ENCODE data around the gene TTLL7.

The TTLL7 gene

DNA sequence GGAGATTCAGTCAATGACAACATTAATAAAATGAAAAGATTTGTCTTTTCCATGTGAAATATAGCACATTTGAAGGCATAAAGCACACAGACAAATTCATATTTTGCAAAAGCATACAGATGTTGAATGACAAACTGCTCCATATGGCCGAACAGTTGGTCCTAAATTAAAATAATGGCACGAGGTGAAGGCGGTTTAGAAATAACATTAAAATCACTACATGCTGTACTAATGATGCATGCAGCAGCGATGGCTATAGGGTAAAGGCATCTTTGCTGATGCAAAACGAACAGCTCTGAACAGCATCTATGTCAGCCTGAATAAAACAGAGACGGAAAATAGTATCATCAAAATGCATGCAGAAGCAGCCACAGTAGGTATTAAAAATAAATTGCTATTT lies 102.6 kb downstream of the TTLL7 start:
- H3K9me3 ChIP-seq (ENCODE audit: insufficient read depth, low read length) = no peaks in the 10 kb centered on the region
- H3K36me3 ChIP-seq (ENCODE audit: low read length) = no peaks in the 10 kb centered on the region
- no peak overlapping the region for H3K27ac ChIP-seq (ENCODE audit: low read depth, low read length)
- H3F3A ChIP-seq (ENCODE audit: insufficient read depth) = no peaks in the 10 kb centered on the region
- H3K79me2 ChIP-seq (ENCODE audit: insufficient read depth, low read length) = no peaks in the 10 kb centered on the region
- H3K9ac ChIP-seq (ENCODE audit: low read length) = no peak overlapping the region
- H3K4me2 ChIP-seq (ENCODE audit: low read depth, low read length, poor library complexity, severe bottlenecking) = no peak overlapping the region
- no peak overlapping the region for H2AFZ ChIP-seq (ENCODE audit: low read depth, low read length, severe bottlenecking)
- H3K4me3 ChIP-seq (ENCODE audit: insufficient read depth, low read length, poor library complexity, severe bottlenecking) = no peak overlapping the region
- H3K9me2 ChIP-seq (replicated peaks; ENCODE audit: insufficient read depth, low read length) = no peaks in the 10 kb centered on the region
- H3K27me3 ChIP-seq (ENCODE audit: low read length) = no peaks in the 10 kb centered on the region
- TF ChIP-seq, protein P1, sequence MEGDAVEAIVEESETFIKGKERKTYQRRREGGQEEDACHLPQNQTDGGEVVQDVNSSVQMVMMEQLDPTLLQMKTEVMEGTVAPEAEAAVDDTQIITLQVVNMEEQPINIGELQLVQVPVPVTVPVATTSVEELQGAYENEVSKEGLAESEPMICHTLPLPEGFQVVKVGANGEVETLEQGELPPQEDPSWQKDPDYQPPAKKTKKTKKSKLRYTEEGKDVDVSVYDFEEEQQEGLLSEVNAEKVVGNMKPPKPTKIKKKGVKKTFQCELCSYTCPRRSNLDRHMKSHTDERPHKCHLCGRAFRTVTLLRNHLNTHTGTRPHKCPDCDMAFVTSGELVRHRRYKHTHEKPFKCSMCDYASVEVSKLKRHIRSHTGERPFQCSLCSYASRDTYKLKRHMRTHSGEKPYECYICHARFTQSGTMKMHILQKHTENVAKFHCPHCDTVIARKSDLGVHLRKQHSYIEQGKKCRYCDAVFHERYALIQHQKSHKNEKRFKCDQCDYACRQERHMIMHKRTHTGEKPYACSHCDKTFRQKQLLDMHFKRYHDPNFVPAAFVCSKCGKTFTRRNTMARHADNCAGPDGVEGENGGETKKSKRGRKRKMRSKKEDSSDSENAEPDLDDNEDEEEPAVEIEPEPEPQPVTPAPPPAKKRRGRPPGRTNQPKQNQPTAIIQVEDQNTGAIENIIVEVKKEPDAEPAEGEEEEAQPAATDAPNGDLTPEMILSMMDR (IDR thresholded peaks at IDR 0.05; ENCODE audit: insufficient read depth, low read length, poor library complexity, severe bottlenecking) = no peak
- no peak for TF ChIP-seq EZH2phosphoT487 (conservative IDR thresholded peaks at IDR 0.05; ENCODE audit: low read length)
- H4K20me1 ChIP-seq (ENCODE audit: low read depth, low read length) = no peaks in the 10 kb centered on the region

GRCh38 chr1:83889707-83890106 lies 109.2 kb downstream of the TTLL7 start:
- TF ChIP-seq EZH2phosphoT487 (conservative IDR thresholded peaks at IDR 0.05; ENCODE audit: low read length) = no peak
- TF ChIP-seq, protein P1 (IDR thresholded peaks at IDR 0.05; ENCODE audit: insufficient read depth, low read length, poor library complexity, severe bottlenecking) = no peak
- no peaks in the 10 kb centered on the region for H3K9me3 ChIP-seq (ENCODE audit: insufficient read depth, low read length)
- H3K9me2 ChIP-seq (replicated peaks; ENCODE audit: insufficient read depth, low read length) = no peaks in the 10 kb centered on the region
- H3K79me2 ChIP-seq (ENCODE audit: insufficient read depth, low read length) = no peaks in the 10 kb centered on the region
- H4K20me1 ChIP-seq (ENCODE audit: low read depth, low read length) = no peaks in the 10 kb centered on the region
- no peaks in the 10 kb centered on the region for H3K27me3 ChIP-seq (ENCODE audit: low read length)
- H3F3A ChIP-seq (ENCODE audit: insufficient read depth) = no peaks in the 10 kb centered on the region
- no peak overlapping the region for H3K4me2 ChIP-seq (ENCODE audit: low read depth, low read length, poor library complexity, severe bottlenecking)
- no peak overlapping the region for H2AFZ ChIP-seq (ENCODE audit: low read depth, low read length, severe bottlenecking)
- no peaks in the 10 kb centered on the region for H3K36me3 ChIP-seq (ENCODE audit: low read length)
- no peak overlapping the region for H3K9ac ChIP-seq (ENCODE audit: low read length)
- H3K4me3 ChIP-seq (ENCODE audit: insufficient read depth, low read length, poor library complexity, severe bottlenecking) = no peak overlapping the region
- H3K27ac ChIP-seq (ENCODE audit: low read depth, low read length) = no peak overlapping the region

GRCh38 chr1:83887483-83887882 lies 111.4 kb downstream of the TTLL7 start:
- H3K27ac ChIP-seq (ENCODE audit: low read depth, low read length) = no peak overlapping the region
- TF ChIP-seq, protein P1 (IDR thresholded peaks at IDR 0.05; ENCODE audit: insufficient read depth, low read length, poor library complexity, severe bottlenecking) = no peak
- TF ChIP-seq EZH2phosphoT487 (conservative IDR thresholded peaks at IDR 0.05; ENCODE audit: low read length) = no peak

More at GRCh38 chr1:83887483-83887882, 111.4 kb downstream of the TTLL7 start:
- Histone ChIP-seq H3K4me2 (ENCODE audit: low read depth, low read length, poor library complexity, severe bottlenecking) (no peak overlapping the region), H3K4me3 (ENCODE audit: insufficient read depth, low read length, poor library complexity, severe bottlenecking) (no peak overlapping the region), H3K79me2 (ENCODE audit: insufficient read depth, low read length) (no peaks in the 10 kb centered on the region), H2AFZ (ENCODE audit: low read depth, low read length, severe bottlenecking) (no peak overlapping the region), H3K9me3 (ENCODE audit: insufficient read depth, low read length) (no peaks in the 10 kb centered on the region), H4K20me1 (ENCODE audit: low read depth, low read length) (no peaks in the 10 kb centered on the region), H3F3A (ENCODE audit: insufficient read depth) (no peaks in the 10 kb centered on the region), H3K9me2 (replicated peaks; ENCODE audit: insufficient read depth, low read length) (no peaks in the 10 kb centered on the region), H3K9ac (ENCODE audit: low read length) (no peak overlapping the region), H3K27me3 (ENCODE audit: low read length) (no peaks in the 10 kb centered on the region), H3K36me3 (ENCODE audit: low read length) (no peaks in the 10 kb centered on the region)
